Adipose tissue (tissue), 3 donors: ENCODE data around the gene SYT8. TPM values are rescaled to one million over a fixed set of nuclear protein-coding genes. Genes with fewer than 3 reads are reported as not detected.
"Not testable (repeated sequence)": the region's sequence is repeated elsewhere in the genome, so short reads cannot be mapped to it uniquely, and the experiment has no call there.

ENCODE experiments used
- H3K27ac ChIP-seq: one replicate; pipeline ENCODE4 v1.5.1; 2013; ENCODE audit warnings: low read depth, low read length
- WGBS, 3 donors: extraction: QIAGEN DNeasy Blood & Tissue Kit; methylation state at CpG; one replicate each; pipeline ENCODE4 v1.1.7; 2013; 5-methylcytosine and 5-hydroxymethylcytosine counted together
- polyA plus RNA-seq, 3 donors: library from polyadenylated mRNA; stranded (reverse); fragments of 200-250 nt; gene quantifications; one replicate each; pipeline ENCODE4 v1.2.3, GENCODE V29; 2013
- donor health status: healthy with polysubstance abuse.
- donor health status: Bipolar disorder and iron deficiency.
- donor health status: healthy.

SYT8 gene
- 1 to 10 TPM in 1 of 3 donors, under 1 TPM in 1, not detected in 1; 0.31 to 7.6 TPM for polyA plus RNA-seq

GRCh38 chr11:1834779-1835670 lies at the start of gene SYT8:
Gene SYT8, plus strand, starts transcription at chr11:1834990. Its CDS starts 116 bp downstream, at chr11:1835106.
- WGBS, 3 donors, result 77 to 84% (median 83%) methylated on average over 24 to 26 of the region's 26 CpGs
- H3K27ac ChIP-seq, result no peak within 1 kb of the TSS

- 72 to 84% (median 77%) methylated on average over 21 of the region's 21 CpGs for WGBS, 3 donors
- no peak overlapping the region for H3K27ac ChIP-seq
Measured at GRCh38 chr11:1785749-1786413, 48.9 kb upstream of the SYT8 start.

GRCh38 chr11:1786466-1786865 lies 48.3 kb upstream of the SYT8 start:
- H3K27ac ChIP-seq, result no peak overlapping the region
- 91 to 95% (median 93%) methylated on average over 4 of the region's 4 CpGs for WGBS, 3 donors

- 85 to 86% (median 85%) methylated on average over 6 of the region's 6 CpGs for WGBS, 3 donors
- no peak overlapping the region for H3K27ac ChIP-seq
Measured at GRCh38 chr11:1791912-1792311, 42.9 kb upstream of the SYT8 start.

GRCh38 chr11:1792461-1792860 lies 42.3 kb upstream of the SYT8 start:
- 53 to 81% (median 55%) methylated on average over 12 of the region's 12 CpGs for WGBS, 3 donors

GRCh38 chr11:1793081-1793480 lies 41.7 kb upstream of the SYT8 start:
- WGBS, 3 donors, result 48 to 69% (median 59%) methylated on average over 3 of the region's 3 CpGs
- H3K27ac ChIP-seq, result no peak overlapping the region

More at GRCh38 chr11:1792461-1792860, 42.3 kb upstream of the SYT8 start:
- no peak overlapping the region for H3K27ac ChIP-seq

GRCh38 chr11:1796413-1797011 lies 38.3 kb upstream of the SYT8 start:
- 70 to 80% (median 79%) methylated on average over 12 of the region's 12 CpGs for WGBS, 3 donors
- H3K27ac ChIP-seq, result no peak overlapping the region

GRCh38 chr11:1797391-1798125 lies 37.2 kb upstream of the SYT8 start:
- no peak overlapping the region for H3K27ac ChIP-seq
- WGBS, 3 donors, result 88 to 90% (median 89%) methylated on average over 14 of the region's 14 CpGs

- no peak overlapping the region for H3K27ac ChIP-seq
- 92 to 95% (median 93%) methylated on average over 20 of the region's 20 CpGs for WGBS, 3 donors
Measured at GRCh38 chr11:1803246-1803645, 31.5 kb upstream of the SYT8 start.

GRCh38 chr11:1803835-1804519 lies 30.8 kb upstream of the SYT8 start:
- 89 to 99% (median 92%) methylated on average over 20 to 27 of the region's 42 CpGs for WGBS, 3 donors
- H3K27ac ChIP-seq, result not testable (repeated sequence)

GRCh38 chr11:1805525-1805924 lies 29.3 kb upstream of the SYT8 start:
- WGBS, 3 donors, result 65 to 91% (median 88%) methylated on average over 15 of the region's 15 CpGs
- H3K27ac ChIP-seq, result no peak overlapping the region

GRCh38 chr11:1807264-1807995 lies 27.4 kb upstream of the SYT8 start:
- no peak overlapping the region for H3K27ac ChIP-seq
- 39 to 63% (median 57%) methylated on average over 14 of the region's 14 CpGs for WGBS, 3 donors

- H3K27ac ChIP-seq, result no peak overlapping the region
- 44 to 79% (median 46%) methylated on average over 10 of the region's 10 CpGs for WGBS, 3 donors
Measured at GRCh38 chr11:1810761-1811160, 24.0 kb upstream of the SYT8 start.

- H3K27ac ChIP-seq, result no peak overlapping the region
- WGBS, 3 donors, result 82 to 91% (median 91%) methylated on average over 5 of the region's 5 CpGs
Measured at GRCh38 chr11:1812274-1812673, 22.5 kb upstream of the SYT8 start.

GRCh38 chr11:1812801-1813200 lies 22.0 kb upstream of the SYT8 start:
- H3K27ac ChIP-seq, result no peak overlapping the region
- 83 to 93% (median 91%) methylated on average over 15 of the region's 15 CpGs for WGBS, 3 donors

GRCh38 chr11:1813356-1813755 lies 21.4 kb upstream of the SYT8 start:
- H3K27ac ChIP-seq, result not testable (repeated sequence)
- WGBS, 3 donors, result 64 to 92% (median 73%) methylated on average over 9 of the region's 9 CpGs

- H3K27ac ChIP-seq, result no peak overlapping the region
- 81 to 89% (median 87%) methylated on average over 10 of the region's 10 CpGs for WGBS, 3 donors
Measured at GRCh38 chr11:1814691-1815090, 20.1 kb upstream of the SYT8 start.
